22Rv1 (cell line): ENCODE results near the gene FHL1.

ENCODE experiments used
- ZFX ChIP-seq: fragments of 450-650 bp; IDR thresholded peaks from 2 replicates; pipeline ENCODE4 v1.6.1; 2017; ENCODE audit warnings: antibody characterized with exemption, borderline replicate concordance
- TF ChIP-seq, protein P1 (sequence below): fragments of 450-650 bp; IDR thresholded peaks from 2 replicates; pipeline ENCODE4 v1.5.1; 2017; ENCODE audit warnings: mild to moderate bottlenecking

DNA sequence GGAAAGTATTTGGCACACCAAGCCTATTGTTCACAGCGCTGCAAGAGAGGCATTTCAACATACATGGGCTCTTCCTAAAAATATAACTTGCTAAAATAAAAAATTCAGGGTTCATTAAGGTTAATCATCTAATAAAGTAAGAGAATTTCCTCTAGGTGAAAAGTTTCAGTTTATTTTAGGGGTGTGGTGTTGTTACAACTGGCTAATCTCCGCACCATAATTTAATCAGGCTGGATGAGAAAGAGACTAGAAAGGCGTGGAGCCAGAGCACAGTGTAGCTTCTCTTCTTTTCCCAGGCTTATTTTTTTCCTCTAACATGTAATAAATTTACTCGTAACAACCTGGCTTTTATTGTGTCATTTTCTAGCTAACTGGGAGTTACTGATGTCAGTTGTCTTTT lies 47.9 kb downstream of the FHL1 start:
- TF ChIP-seq, protein P1, sequence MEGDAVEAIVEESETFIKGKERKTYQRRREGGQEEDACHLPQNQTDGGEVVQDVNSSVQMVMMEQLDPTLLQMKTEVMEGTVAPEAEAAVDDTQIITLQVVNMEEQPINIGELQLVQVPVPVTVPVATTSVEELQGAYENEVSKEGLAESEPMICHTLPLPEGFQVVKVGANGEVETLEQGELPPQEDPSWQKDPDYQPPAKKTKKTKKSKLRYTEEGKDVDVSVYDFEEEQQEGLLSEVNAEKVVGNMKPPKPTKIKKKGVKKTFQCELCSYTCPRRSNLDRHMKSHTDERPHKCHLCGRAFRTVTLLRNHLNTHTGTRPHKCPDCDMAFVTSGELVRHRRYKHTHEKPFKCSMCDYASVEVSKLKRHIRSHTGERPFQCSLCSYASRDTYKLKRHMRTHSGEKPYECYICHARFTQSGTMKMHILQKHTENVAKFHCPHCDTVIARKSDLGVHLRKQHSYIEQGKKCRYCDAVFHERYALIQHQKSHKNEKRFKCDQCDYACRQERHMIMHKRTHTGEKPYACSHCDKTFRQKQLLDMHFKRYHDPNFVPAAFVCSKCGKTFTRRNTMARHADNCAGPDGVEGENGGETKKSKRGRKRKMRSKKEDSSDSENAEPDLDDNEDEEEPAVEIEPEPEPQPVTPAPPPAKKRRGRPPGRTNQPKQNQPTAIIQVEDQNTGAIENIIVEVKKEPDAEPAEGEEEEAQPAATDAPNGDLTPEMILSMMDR, result no peak
- no peak for TF ChIP-seq ZFX
